Activated T-cell treated with anti-CD3 and anti-CD28 coated beads, Interleukin-2, amount 50 U/mL, for 4 hours (primary cell): ENCODE measurements around the gene TCEAL9. TPM values are rescaled to one million over a fixed set of nuclear protein-coding genes. Genes with fewer than 3 reads are reported as not detected.
"Not testable (repeated sequence)": the region's sequence is repeated elsewhere in the genome, so short reads cannot be mapped to it uniquely, and the experiment has no call there.

Experiments
- ATAC-seq, 2 donors: fragments of 200-7000 bp; cut with Tn5 transposase; one replicate each; pipeline ENCODE4 v1.10.0; 2021
- DNase-seq: peaks from one replicate; pipeline ENCODE4 v3.0.0-alpha.2; 2020
- H3K27me3 Mint-ChIP-seq: one replicate; pipeline ENCODE4 v1.8.0; 2021; ENCODE audit warnings: low read depth, mixed read lengths
- H3K36me3 Mint-ChIP-seq: one replicate; pipeline ENCODE4 v1.8.0; 2022; ENCODE audit warnings: mixed read lengths; ENCODE audit not compliant: insufficient read depth
- H3K4me1 Mint-ChIP-seq: one replicate; pipeline ENCODE4 v1.8.0; 2021; ENCODE audit warnings: low read depth, mixed read lengths
- H3K4me3 Mint-ChIP-seq: one replicate; pipeline ENCODE4 v1.8.0; 2021; ENCODE audit warnings: mild to moderate bottlenecking, moderate library complexity, mixed read lengths
- H3K9me3 Mint-ChIP-seq: one replicate; pipeline ENCODE4 v1.8.0; 2021; ENCODE audit warnings: mixed read lengths
- total RNA-seq, 3 donors: library from RNA; stranded (reverse); gene quantifications; one replicate each; pipeline ENCODE4 v1.2.1, GENCODE V29; 2021

TCEAL9 gene
- total RNA-seq, 3 donors from 2014 or later, result 1.3 to 2.6 (median 1.8) TPM

- ATAC-seq (no peak), DNase-seq (no peak)
- Mint-ChIP-seq H3K4me1 (peaks cover 4% of the 10 kb centered on the region), H3K27me3 (peaks cover 7% of the 10 kb centered on the region), H3K9me3 (no peaks in the 10 kb centered on the region), H3K36me3 (no peaks in the 10 kb centered on the region), H3K4me3 (no peak overlapping the region)
Measured at GRCh38 chrX:103360092-103360491, 3.8 kb downstream of the TCEAL9 start.

DNA sequence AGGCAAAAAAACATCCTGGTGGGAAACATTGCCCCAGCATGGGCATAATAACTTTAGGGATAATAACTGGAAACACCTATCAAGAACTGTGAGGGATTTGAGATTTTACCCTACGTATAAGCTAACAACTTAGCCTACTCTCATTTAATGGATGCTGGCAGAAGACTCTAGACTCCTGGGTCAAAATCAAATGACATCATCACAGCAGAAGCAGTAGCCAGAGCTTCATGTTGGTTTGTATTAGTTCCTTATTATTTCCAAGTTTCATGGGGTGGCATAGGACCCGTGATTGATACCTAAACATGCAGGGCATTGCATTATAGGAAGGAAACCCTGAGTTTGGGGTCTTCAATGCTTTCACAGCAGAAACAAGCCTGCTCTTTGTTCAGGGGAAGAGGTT lies 4.6 kb downstream of the TCEAL9 start:
- DNase-seq (no peak), ATAC-seq (no peak)
- H3K36me3 Mint-ChIP-seq, result no peaks in the 10 kb centered on the region
- no peaks in the 10 kb centered on the region for H3K9me3 Mint-ChIP-seq
- H3K4me1 Mint-ChIP-seq, result peaks cover 4% of the 10 kb centered on the region
- no peak overlapping the region for H3K4me3 Mint-ChIP-seq
- peaks cover 2% of the 10 kb centered on the region for H3K27me3 Mint-ChIP-seq

- Mint-ChIP-seq H3K27me3 (no peaks in the 10 kb centered on the region), H3K9me3 (no peaks in the 10 kb centered on the region), H3K36me3 (no peaks in the 10 kb centered on the region), H3K4me3 (no peak overlapping the region), H3K4me1 (peaks cover 1% of the 10 kb centered on the region)
- DNase-seq (no peak), ATAC-seq (no peak)
Measured at GRCh38 chrX:103361798-103362197, 5.5 kb downstream of the TCEAL9 start.

DNA sequence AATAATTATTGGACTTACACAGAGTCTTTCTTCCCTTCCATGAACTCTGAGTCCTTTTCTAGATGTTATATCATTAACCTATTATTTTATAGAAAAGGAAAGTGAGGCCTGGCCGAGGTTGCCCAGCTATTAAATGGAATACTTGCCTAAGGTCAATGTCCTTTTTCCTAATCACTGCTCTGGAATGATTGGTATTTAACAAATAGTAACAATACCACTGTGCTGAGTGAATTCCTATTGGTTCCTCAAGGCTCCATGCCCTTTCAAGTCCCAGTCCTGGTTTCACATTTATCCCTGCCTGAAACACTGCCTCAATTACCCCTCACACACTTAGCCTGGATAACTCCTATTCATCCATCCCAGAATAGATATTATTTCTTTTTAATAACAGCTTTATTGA lies 6.2 kb downstream of the TCEAL9 start:
- Mint-ChIP-seq H3K27me3 (no peaks in the 10 kb centered on the region), H3K36me3 (no peaks in the 10 kb centered on the region), H3K4me1 (peaks cover 1% of the 10 kb centered on the region), H3K9me3 (no peaks in the 10 kb centered on the region), H3K4me3 (no peak overlapping the region)
- DNase-seq (no peak), ATAC-seq (no peak)

DNA sequence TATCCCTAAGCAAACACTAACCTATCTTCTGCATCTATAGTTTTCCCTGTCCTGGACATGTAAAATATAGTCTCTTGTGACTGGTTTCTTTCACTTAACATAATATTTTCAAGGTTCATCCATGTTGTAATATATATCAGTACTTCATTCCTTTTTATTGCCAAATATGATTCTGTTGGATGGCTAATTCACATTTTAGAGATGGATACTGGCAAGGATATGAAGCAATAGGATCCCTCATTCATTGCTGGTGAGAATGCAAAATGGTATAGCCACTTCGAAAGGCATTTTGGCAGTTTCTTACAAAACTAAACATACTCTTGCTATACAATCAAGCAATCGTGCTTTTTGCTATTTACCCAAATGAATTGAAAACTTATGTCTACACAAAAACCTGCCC lies 6.7 kb downstream of the TCEAL9 start:
- ATAC-seq (no peak), DNase-seq (no peak)
- Mint-ChIP-seq H3K36me3 (no peaks in the 10 kb centered on the region), H3K4me1 (no peaks in the 10 kb centered on the region), H3K27me3 (no peaks in the 10 kb centered on the region), H3K4me3 (no peak overlapping the region), H3K9me3 (no peaks in the 10 kb centered on the region)

DNA sequence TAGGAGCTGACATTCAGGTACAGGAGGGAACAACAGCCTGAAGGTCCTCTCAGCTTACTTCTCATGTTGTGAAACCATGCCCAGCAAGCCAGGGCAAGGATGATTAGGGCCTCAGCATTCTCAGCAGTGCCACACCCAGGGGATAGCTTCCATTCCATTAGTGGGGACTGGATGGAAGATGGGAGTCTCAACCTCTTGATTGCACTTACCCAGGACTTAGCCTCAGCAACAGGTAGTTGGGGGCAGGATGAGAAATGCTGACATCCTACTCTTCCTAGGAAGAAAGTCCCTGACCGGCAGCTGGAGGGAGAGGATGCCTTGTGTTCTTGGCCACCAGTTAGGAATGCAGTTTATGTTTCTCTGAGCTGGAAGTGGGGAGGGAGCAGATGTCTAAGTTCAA lies 11.2 kb downstream of the TCEAL9 start:
- DNase-seq, result no peak
- Mint-ChIP-seq H3K4me3 (no peak overlapping the region), H3K27me3 (no peaks in the 10 kb centered on the region), H3K4me1 (no peaks in the 10 kb centered on the region), H3K36me3 (no peaks in the 10 kb centered on the region), H3K9me3 (no peaks in the 10 kb centered on the region)
- ATAC-seq, result no peak

- ATAC-seq, result no peak
- no peak overlapping the region for H3K4me3 Mint-ChIP-seq
- H3K36me3 Mint-ChIP-seq, result no peaks in the 10 kb centered on the region
- no peak for DNase-seq
- H3K27me3 Mint-ChIP-seq, result no peaks in the 10 kb centered on the region
- no peaks in the 10 kb centered on the region for H3K9me3 Mint-ChIP-seq
- H3K4me1 Mint-ChIP-seq, result no peaks in the 10 kb centered on the region
Measured at GRCh38 chrX:103369479-103369878, 13.2 kb downstream of the TCEAL9 start.

DNA sequence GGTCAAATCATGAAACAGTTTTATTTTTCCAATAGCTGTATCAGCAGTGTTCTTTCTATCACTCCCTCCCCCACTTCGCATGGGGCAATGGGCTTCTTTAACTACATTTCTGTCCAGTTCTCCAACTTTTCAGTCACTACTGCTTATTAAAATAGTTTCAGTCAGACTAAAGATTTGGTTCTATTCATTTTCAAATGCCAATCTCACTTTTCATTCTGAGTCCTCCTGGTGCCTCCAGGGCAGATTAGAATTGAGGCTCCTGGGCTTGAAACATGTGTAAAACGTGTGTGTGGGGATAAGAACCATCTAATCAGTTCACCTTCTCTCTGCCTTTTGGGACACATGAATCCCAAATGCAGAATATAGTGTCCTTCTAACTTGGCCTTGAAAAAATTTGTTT lies 16.6 kb downstream of the TCEAL9 start:
- peaks cover 5% of the 10 kb centered on the region for H3K4me1 Mint-ChIP-seq
- no peaks in the 10 kb centered on the region for H3K9me3 Mint-ChIP-seq
- H3K4me3 Mint-ChIP-seq, result no peak overlapping the region
- H3K36me3 Mint-ChIP-seq, result no peaks in the 10 kb centered on the region
- DNase-seq, result no peak
- ATAC-seq, result no peak
- no peaks in the 10 kb centered on the region for H3K27me3 Mint-ChIP-seq

DNA sequence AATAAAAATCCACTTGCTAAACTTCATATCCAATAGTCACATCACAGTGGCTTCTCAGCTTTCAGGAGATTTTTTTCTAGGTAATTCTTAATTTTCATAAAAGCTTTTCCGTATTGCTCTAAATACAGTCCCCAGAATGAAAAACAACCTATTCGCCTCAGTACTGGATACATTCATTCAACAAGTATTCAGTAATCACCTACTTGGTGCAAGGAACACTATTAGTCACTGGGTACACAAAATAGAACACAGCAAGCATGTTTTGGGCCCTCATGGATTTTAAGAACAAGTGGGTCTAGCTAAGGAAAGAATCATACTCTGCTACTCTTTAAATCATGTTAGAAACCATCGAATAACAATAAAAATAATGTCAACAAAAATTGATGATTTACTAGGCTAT lies 17.3 kb downstream of the TCEAL9 start:
- Mint-ChIP-seq H3K4me3 (no peak overlapping the region), H3K36me3 (no peaks in the 10 kb centered on the region), H3K4me1 (peaks cover 5% of the 10 kb centered on the region), H3K27me3 (no peaks in the 10 kb centered on the region), H3K9me3 (no peaks in the 10 kb centered on the region)
- ATAC-seq, result no peak
- DNase-seq, result no peak

GRCh38 chrX:103376118-103376978 lies 20.0 kb downstream of the TCEAL9 start, which contains the start of gene BEX3:
Gene BEX3 (plus strand): TSS chrX:103376538. CDS start chrX:103377522, 984 bp downstream.
- H3K27me3 Mint-ChIP-seq, result no peaks in the 10 kb centered on the region
- H3K36me3 Mint-ChIP-seq, result no peaks in the 10 kb centered on the region
- peak; percentile 77 to 78 for ATAC-seq
- peak within 1 kb of the TSS; percentile 76 for H3K4me3 Mint-ChIP-seq
- H3K4me1 Mint-ChIP-seq, result peaks cover 5% of the 10 kb centered on the region
- no peaks in the 10 kb centered on the region for H3K9me3 Mint-ChIP-seq
- DNase-seq, result no peak

- DNase-seq (no peak), ATAC-seq (peak in 1 of 2 donors; percentile 23)
- H3K36me3 Mint-ChIP-seq, result no peaks in the 10 kb centered on the region
- no peaks in the 10 kb centered on the region for H3K9me3 Mint-ChIP-seq
- peaks cover 5% of the 10 kb centered on the region for H3K4me1 Mint-ChIP-seq
- H3K4me3 Mint-ChIP-seq, result peak overlapping the region; percentile 76
- H3K27me3 Mint-ChIP-seq, result no peaks in the 10 kb centered on the region
Measured at GRCh38 chrX:103376979-103377324, 20.6 kb downstream of the TCEAL9 start.

DNA sequence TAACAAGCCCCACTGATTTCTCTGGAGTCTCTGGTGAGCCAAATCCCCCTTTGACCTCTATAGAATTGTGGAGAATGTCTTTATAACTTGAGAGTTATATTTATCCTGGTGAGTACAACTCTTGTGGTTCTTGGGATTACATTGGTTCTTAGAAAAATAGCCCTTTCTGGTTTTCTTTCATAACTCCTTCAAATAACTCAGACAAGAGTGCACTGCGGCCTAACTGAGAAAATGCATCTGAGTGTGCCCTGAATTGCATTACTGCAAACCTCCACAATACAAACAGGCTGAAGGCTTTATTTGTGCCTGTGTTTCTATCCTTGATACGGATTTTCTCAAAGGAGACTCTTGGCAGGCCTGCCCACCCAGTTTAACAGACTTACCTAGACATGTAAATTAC lies 22.7 kb downstream of the TCEAL9 start:
- Mint-ChIP-seq H3K4me3 (no peak overlapping the region), H3K27me3 (no peaks in the 10 kb centered on the region), H3K36me3 (no peaks in the 10 kb centered on the region), H3K9me3 (no peaks in the 10 kb centered on the region), H3K4me1 (peaks cover 5% of the 10 kb centered on the region)
- ATAC-seq, result no peak
- DNase-seq, result no peak

- no peaks in the 10 kb centered on the region for H3K4me1 Mint-ChIP-seq
- no peaks in the 10 kb centered on the region for H3K27me3 Mint-ChIP-seq
- H3K4me3 Mint-ChIP-seq, result no peak overlapping the region
- DNase-seq (no peak), ATAC-seq (no peak)
- no peaks in the 10 kb centered on the region for H3K36me3 Mint-ChIP-seq
- H3K9me3 Mint-ChIP-seq, result no peaks in the 10 kb centered on the region
Measured at GRCh38 chrX:103382877-103383276, 26.6 kb downstream of the TCEAL9 start.

DNA sequence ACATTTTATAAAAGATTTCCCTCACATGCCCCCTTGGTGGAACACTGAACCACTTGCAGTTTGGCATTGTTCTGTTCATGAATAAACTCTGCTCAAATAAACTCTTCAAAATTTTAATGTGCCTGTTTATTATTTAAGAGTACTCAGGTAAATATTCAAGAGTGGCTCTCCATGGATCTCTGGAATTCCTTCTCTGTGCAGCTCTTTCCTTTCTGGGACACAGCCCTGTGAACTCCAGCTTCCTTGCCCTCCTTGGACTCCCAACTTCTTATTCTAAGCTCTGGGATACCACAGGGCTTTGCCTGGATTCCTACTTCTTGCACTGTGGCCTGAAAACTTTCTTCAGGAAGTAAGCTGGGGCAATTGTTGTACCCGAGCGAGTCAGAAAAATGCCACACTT lies 28.4 kb downstream of the TCEAL9 start:
- H3K36me3 Mint-ChIP-seq, result no peaks in the 10 kb centered on the region
- ATAC-seq (no peak), DNase-seq (no peak)
- no peaks in the 10 kb centered on the region for H3K4me1 Mint-ChIP-seq
- no peaks in the 10 kb centered on the region for H3K9me3 Mint-ChIP-seq
- no peak overlapping the region for H3K4me3 Mint-ChIP-seq
- H3K27me3 Mint-ChIP-seq, result no peaks in the 10 kb centered on the region

DNA sequence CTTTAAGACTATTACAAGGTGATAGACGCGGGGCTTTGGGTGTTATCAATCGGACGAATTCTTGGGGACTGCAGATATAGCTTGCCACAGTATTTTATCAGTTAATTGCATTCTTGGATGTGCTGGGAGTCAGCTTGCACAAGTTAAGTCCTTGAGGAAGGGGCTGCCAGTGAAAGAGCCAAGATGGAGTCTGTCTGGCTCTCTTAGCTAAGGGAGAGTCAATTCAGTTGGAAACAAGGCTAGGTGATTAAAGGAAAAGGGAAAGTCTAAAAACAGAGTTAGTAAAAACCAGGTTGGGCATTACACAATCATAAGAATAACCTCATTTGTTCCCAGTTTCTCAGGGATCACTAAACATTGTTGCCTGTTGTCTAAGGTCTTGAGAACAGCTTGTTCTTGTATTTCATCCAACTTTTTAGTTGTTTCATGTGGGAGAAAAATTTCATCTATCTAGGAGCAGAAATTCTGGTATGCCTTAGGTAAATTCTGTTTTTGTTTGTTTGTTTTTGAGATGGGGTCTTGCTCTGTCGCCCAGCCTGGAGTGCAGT lies 29.1 kb downstream of the TCEAL9 start:
- not testable (repeated sequence) for DNase-seq, H3K27me3 Mint-ChIP-seq, ATAC-seq, H3K36me3 Mint-ChIP-seq, H3K9me3 Mint-ChIP-seq, H3K4me3 Mint-ChIP-seq, H3K4me1 Mint-ChIP-seq
